ENCODE results near the gene NLN.
"Not testable (repeated sequence)": the region's sequence is repeated elsewhere in the genome, so short reads cannot be mapped to it uniquely, and the experiment has no call there.

- not testable (repeated sequence) for TF ChIP-seq ZNF792 (tag by site-specific recombination; IDR thresholded peaks at IDR 0.05); CTCF (tag by site-specific recombination; IDR thresholded peaks at IDR 0.05); ZNF558 (tag by site-specific recombination; IDR thresholded peaks at IDR 0.05); ZNF24 (tag by site-specific recombination; IDR thresholded peaks at IDR 0.05); ZNF830 (tag by site-specific recombination; IDR thresholded peaks at IDR 0.05; ENCODE audit: low read depth); WT1 (tag by site-specific recombination; IDR thresholded peaks at IDR 0.05); ZNF239 (tag by site-specific recombination; IDR thresholded peaks at IDR 0.05); GFI1B (tag by site-specific recombination; IDR thresholded peaks at IDR 0.05); MEIS1 (CRISPR knock-in tag; IDR thresholded peaks at IDR 0.05; ENCODE audit: borderline replicate concordance); ZNF354C (tag by site-specific recombination; IDR thresholded peaks at IDR 0.05; ENCODE audit: borderline replicate concordance, low read depth); REST (tag by site-specific recombination; IDR thresholded peaks at IDR 0.05); YY1 (tag by site-specific recombination; IDR thresholded peaks at IDR 0.05); SALL2 (tag by site-specific recombination; IDR thresholded peaks at IDR 0.05; ENCODE audit: borderline replicate concordance)
Observed at GRCh38 chr5:65734196-65734775, 12.3 kb downstream of the NLN start.
